ENCODE data around the gene MTMR12.
A peak's percentile ranks its signal among the peaks of the same experiment; 100 is the strongest.

Gene MTMR12

GRCh38 chr5:32312595-32313332 lies at the start of gene MTMR12:
MTMR12 (minus strand) TSS chr5:32312939; CDS start chr5:32312838, 101 bp downstream.
- peak; percentile 100 for DNase-seq

GRCh38 chr5:32362527-32362926 lies 49.8 kb upstream of the MTMR12 start:
- no peak for DNase-seq

GRCh38 chr5:32360906-32361305 lies 48.2 kb upstream of the MTMR12 start:
- no peak for DNase-seq

GRCh38 chr5:32358611-32359010 lies 45.9 kb upstream of the MTMR12 start:
- DNase-seq, result no peak

- no peak for DNase-seq
These were observed 44.9 kb upstream of the MTMR12 start for GRCh38 chr5:32357658-32358057.

- no peak for DNase-seq
These were observed 42.9 kb upstream of the MTMR12 start for GRCh38 chr5:32355686-32356085.

- DNase-seq, result no peak
These were observed 40.7 kb upstream of the MTMR12 start for GRCh38 chr5:32353420-32353819.

GRCh38 chr5:32352685-32353084 lies 39.9 kb upstream of the MTMR12 start:
- DNase-seq, result no peak

GRCh38 chr5:32346869-32347268 lies 34.1 kb upstream of the MTMR12 start:
- DNase-seq, result no peak

GRCh38 chr5:32343058-32343672 lies 30.4 kb upstream of the MTMR12 start:
- no peak for DNase-seq

GRCh38 chr5:32342656-32343055 lies 29.9 kb upstream of the MTMR12 start:
- DNase-seq, result no peak

- no peak for DNase-seq
These were observed 27.1 kb upstream of the MTMR12 start for GRCh38 chr5:32339878-32340277.

GRCh38 chr5:32339198-32339597 lies 26.5 kb upstream of the MTMR12 start:
- DNase-seq, result no peak

GRCh38 chr5:32332966-32333365 lies 20.2 kb upstream of the MTMR12 start:
- no peak for DNase-seq

GRCh38 chr5:32332361-32332760 lies 19.6 kb upstream of the MTMR12 start:
- no peak for DNase-seq

- DNase-seq, result no peak
These were observed 19.2 kb upstream of the MTMR12 start for GRCh38 chr5:32331935-32332274.

GRCh38 chr5:32331217-32331934 lies 18.6 kb upstream of the MTMR12 start:
- no peak for DNase-seq

- no peak for DNase-seq
These were observed 17.6 kb upstream of the MTMR12 start for GRCh38 chr5:32330126-32330971.

GRCh38 chr5:32329395-32329834 lies 16.7 kb upstream of the MTMR12 start:
- DNase-seq, result peak; percentile 76

- no peak for DNase-seq
These were observed 13.6 kb upstream of the MTMR12 start for GRCh38 chr5:32326216-32326772.

- DNase-seq, result no peak
These were observed 12.9 kb upstream of the MTMR12 start for GRCh38 chr5:32325616-32326015.

GRCh38 chr5:32325062-32325461 lies 12.3 kb upstream of the MTMR12 start:
- no peak for DNase-seq

- DNase-seq, result no peak
These were observed 11.0 kb upstream of the MTMR12 start for GRCh38 chr5:32323741-32324140.

Measured in SHP77 treated with DMSO at 0.1 percent for 48 hours (cell line).